Adrenal gland (tissue), 12 donors: ENCODE data around the gene SLC18A2. TPM values are rescaled to one million over a fixed set of nuclear protein-coding genes. Genes with fewer than 3 reads are reported as not detected.

Experiments
- polyA plus RNA-seq, 3 donors: library from polyadenylated mRNA; stranded (reverse); fragments of 200-250 nt in 2 of 3; fragments of 350-450 nt in 1 of 3; fragmentation: Illumina TruSeq in 1 of 3; extraction: RNeasy Lipid Tissue Mini Kit (QIAGEN cat#74804) in 1 of 3; gene quantifications; one replicate each; pipeline ENCODE4 v1.2.3, GENCODE V29; 2013 to 2014
- total RNA-seq, 9 donors: library from RNA; depleted of rRNA in 4 of 9; stranded (reverse); fragments of >200 nt in 4 of 9; fragments of 120-200 nt in 1 of 9; fragmentation: NEBNext Ultra II Directional in 1 of 9; extraction: Animal tissue kit (Norgen Biotek cat#: 25700) in 1 of 9; gene quantifications; one replicate each; pipeline versions ENCODE4 v1.1.0 to v1.2.4, GENCODE V29; 2013 to 2023
- donor health status: healthy with polysubstance abuse.
- donor health status: Bipolar disorder and iron deficiency.
- donor health status: DM: yes; HTN: yes; CAD: no.
- donor health status: DM: no; HTN: no; CAD: no.
- donor health status: DM: no; HTN: no; CAD: no.
- donor health status: DM: yes; HTN: yes; CAD: no.

Gene SLC18A2
- total and polyA plus RNA-seq, 12 donors, result 0.04 to 16.6 (median 4.2) TPM; not detected in 2

Other genes starting within 250 kb of the SLC18A2 start
- gene SHTN1, start 235.9 kb upstream of the SLC18A2 start, total RNA-seq, result 10 to 100 TPM in 8 of 9 donors, 1 to 10 TPM in 1; 9.6 to 26.0 (median 18.6) TPM
- gene SHTN1, start 235.9 kb upstream of the SLC18A2 start, polyA plus RNA-seq, result 10 to 100 TPM in 2 of 3 donors, 1 to 10 TPM in 1; 8.8 to 30.3 (median 14.6) TPM
- gene VAX1, start 102.8 kb upstream of the SLC18A2 start, total RNA-seq, result not detected
- not detected for gene VAX1, start 102.8 kb upstream of the SLC18A2 start, polyA plus RNA-seq
- gene KCNK18, start 43.6 kb upstream of the SLC18A2 start, total RNA-seq, result not detected
- gene KCNK18, start 43.6 kb upstream of the SLC18A2 start, polyA plus RNA-seq, result not detected
- gene PDZD8, start 134.3 kb downstream of the SLC18A2 start, total RNA-seq, result 10 to 100 TPM; 17.5 to 45.7 (median 25.3) TPM
- 10 to 100 TPM in 1 of 3 donors, 1 to 10 TPM in 2; 1.7 to 30.5 (median 3.0) TPM for gene PDZD8, start 134.3 kb downstream of the SLC18A2 start, polyA plus RNA-seq